ENCODE results near the gene ME3.

DNA sequence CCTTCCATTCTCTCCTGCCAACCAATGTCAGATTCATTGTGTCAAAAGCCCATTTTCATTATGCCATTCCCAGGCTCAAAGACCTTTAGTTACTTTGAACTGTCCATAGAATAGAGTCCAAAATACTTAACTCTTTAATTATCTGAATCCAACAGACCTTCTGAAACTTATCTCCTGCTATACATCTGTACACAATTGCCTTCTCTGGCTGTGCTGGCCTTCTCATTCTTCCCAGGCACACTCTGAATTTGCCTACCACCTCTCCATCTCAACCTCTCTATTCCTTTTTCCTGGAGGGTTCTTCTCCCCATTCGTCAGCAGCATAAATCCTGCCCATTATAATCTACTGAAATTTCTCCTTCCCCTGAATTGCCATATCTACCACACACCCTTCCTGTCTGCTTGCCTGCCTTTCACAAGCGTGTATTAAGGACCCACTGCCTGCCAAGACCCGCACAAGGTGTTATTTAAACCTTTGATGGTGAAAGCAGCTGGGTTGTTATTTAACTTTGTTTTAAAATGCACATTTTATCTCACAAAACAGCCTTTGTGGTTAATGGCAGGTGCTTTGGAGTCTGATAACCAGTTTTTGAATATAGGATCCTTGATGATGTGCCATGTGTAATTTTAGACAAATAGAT is 171.8 kb downstream of the ME3 start:
- TF ChIP-seq, protein P1, sequence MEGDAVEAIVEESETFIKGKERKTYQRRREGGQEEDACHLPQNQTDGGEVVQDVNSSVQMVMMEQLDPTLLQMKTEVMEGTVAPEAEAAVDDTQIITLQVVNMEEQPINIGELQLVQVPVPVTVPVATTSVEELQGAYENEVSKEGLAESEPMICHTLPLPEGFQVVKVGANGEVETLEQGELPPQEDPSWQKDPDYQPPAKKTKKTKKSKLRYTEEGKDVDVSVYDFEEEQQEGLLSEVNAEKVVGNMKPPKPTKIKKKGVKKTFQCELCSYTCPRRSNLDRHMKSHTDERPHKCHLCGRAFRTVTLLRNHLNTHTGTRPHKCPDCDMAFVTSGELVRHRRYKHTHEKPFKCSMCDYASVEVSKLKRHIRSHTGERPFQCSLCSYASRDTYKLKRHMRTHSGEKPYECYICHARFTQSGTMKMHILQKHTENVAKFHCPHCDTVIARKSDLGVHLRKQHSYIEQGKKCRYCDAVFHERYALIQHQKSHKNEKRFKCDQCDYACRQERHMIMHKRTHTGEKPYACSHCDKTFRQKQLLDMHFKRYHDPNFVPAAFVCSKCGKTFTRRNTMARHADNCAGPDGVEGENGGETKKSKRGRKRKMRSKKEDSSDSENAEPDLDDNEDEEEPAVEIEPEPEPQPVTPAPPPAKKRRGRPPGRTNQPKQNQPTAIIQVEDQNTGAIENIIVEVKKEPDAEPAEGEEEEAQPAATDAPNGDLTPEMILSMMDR (IDR thresholded peaks at IDR 0.05), result no peak
- no peak for TF ChIP-seq EZH2phosphoT487 (IDR thresholded peaks at IDR 0.05)

All from neural progenitor cell (in vitro differentiated cells).